Measurements from ENCODE around the gene GAGE12C. TPM values are rescaled to one million over a fixed set of nuclear protein-coding genes. Genes with fewer than 3 reads are reported as not detected.
"Not testable (repeated sequence)": the region's sequence is repeated elsewhere in the genome, so short reads cannot be mapped to it uniquely, and the experiment has no call there.

Gene GAGE12C
- total and polyA plus RNA-seq, 2 of the 4 experiments (the other 2 are of a cell fraction), result not detected

GRCh38 chrX:49570100-49570499 is 38.1 kb downstream of the GAGE12C start, which contains the start of gene GAGE12G:
Gene GAGE12G (plus strand): TSS chrX:49570400. CDS start chrX:49571555, 1,155 bp downstream.
- in situ Hi-C loops (cut with MboI; ENCODE audit: low sequenced_read_pairs); H2BK5ac ChIP-seq (ENCODE audit: low read depth, low read length, poor library complexity, severe bottlenecking); intact Hi-C loops (cut with micrococcal nuclease): not testable (repeated sequence)

DNA sequence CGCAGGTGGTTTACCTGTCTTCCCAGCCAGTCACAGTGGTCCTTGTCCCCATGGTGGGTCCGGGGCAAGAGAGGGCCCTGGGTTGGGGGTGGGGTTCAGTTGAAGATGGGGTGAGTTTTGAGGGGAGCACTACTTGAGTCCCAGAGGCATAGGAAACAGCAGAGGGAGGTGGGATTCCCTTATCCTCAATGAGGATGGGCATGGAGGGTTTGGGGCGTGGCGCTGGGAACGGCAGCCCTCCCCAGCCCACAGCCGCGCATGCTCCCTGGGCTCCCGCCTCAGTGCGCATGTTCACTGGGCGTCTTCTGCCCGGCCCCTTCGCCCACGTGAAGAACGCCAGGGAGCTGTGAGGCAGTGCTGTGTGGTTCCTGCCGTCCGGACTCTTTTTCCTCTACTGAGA is 47.7 kb downstream of the GAGE12C start, which contains the start of gene GAGE12H:
TSS of gene GAGE12H (plus strand) at position 301 of the 400 bp plus-strand sequence. CDS start 1,155 bp downstream, outside the sequence.
- H3K56ac ChIP-seq (ENCODE audit: extremely low read depth, insufficient read depth, low read length); BruUV-seq (replicated peaks): not testable (repeated sequence)

More at GRCh38 chrX:49570100-49570499, 38.1 kb downstream of the GAGE12C start, which contains the start of gene GAGE12G:
- H4K8ac ChIP-seq (ENCODE audit: low read depth in 2 of 2, low read length in 2 of 2); H3K4ac ChIP-seq (ENCODE audit: low read depth, low read length); H3K27me3 ChIP-seq (ENCODE audit: control insufficient read depth, insufficient read depth, low read length); ATAC-seq (ENCODE audit: low read depth); H4K91ac ChIP-seq (ENCODE audit: insufficient read depth, low read depth, low read length); H3K9ac ChIP-seq (ENCODE audit: low read depth, low read length); H3K56ac ChIP-seq (ENCODE audit: extremely low read depth, insufficient read depth, low read length); H2BK120ac ChIP-seq (ENCODE audit: low read depth, low read length); H3K4me2 ChIP-seq (ENCODE audit: low read depth, low read length); H3K9me1 ChIP-seq (ENCODE audit: insufficient read depth, low read length); H3K23ac ChIP-seq (ENCODE audit: low read depth, low read length); H2AFZ ChIP-seq (replicated peaks; ENCODE audit: low read length, poor library complexity); H3K79me1 ChIP-seq (ENCODE audit: low read depth in 1 of 2, low read length in 2 of 2); H3K27ac ChIP-seq (ENCODE audit: insufficient read depth, low read length); CTCF ChIA-PET; POLR2A ChIA-PET (ENCODE audit: unreplicated experiment); H3K14ac ChIP-seq (replicated peaks; ENCODE audit: low read depth, low read length); H3K18ac ChIP-seq (ENCODE audit: low read depth, low read length); H4K5ac ChIP-seq (ENCODE audit: low read depth, low read length); H3K9me3 ChIP-seq (ENCODE audit: control insufficient read depth, insufficient read depth, low read length); H4K20me1 ChIP-seq (ENCODE audit: insufficient read depth, low read length); H3K4me3 ChIP-seq (ENCODE audit: insufficient read depth, low read depth, low read length); dilution Hi-C loops (cut with HindIII; ENCODE audit: low sequenced_read_pairs, unreplicated experiment); H2BK20ac ChIP-seq (ENCODE audit: low read depth, low read length); BruUV-seq (replicated peaks); H2AK9ac ChIP-seq (replicated peaks; ENCODE audit: low read depth, low read length, poor library complexity); DNase-seq; H3K36me3 ChIP-seq (ENCODE audit: control insufficient read depth, insufficient read depth, low read length); H2BK15ac ChIP-seq (ENCODE audit: low read depth, low read length); H2AK5ac ChIP-seq (ENCODE audit: low read depth, low read length); H3K4me1 ChIP-seq (ENCODE audit: control insufficient read depth, insufficient read depth, low read length): not testable (repeated sequence)
- WGBS, 2 experiments (ENCODE audit: extremely low coverage in 2 of 2, insufficient read length in 1 of 2), result no CpG with 5 or more reads among the region's 16 CpGs

More for the DNA sequence above, 47.7 kb downstream of the GAGE12C start, which contains the start of gene GAGE12H:
- H2BK120ac ChIP-seq (ENCODE audit: low read depth, low read length); H3K4me1 ChIP-seq (ENCODE audit: control insufficient read depth, insufficient read depth, low read length); DNase-seq; CTCF ChIA-PET; H2AK9ac ChIP-seq (replicated peaks; ENCODE audit: low read depth, low read length, poor library complexity); H3K27me3 ChIP-seq (ENCODE audit: control insufficient read depth, insufficient read depth, low read length); H3K9ac ChIP-seq (ENCODE audit: low read depth, low read length); intact Hi-C loops (cut with micrococcal nuclease); H3K4me3 ChIP-seq (ENCODE audit: insufficient read depth, low read depth, low read length); H3K4me2 ChIP-seq (ENCODE audit: low read depth, low read length); H2BK5ac ChIP-seq (ENCODE audit: low read depth, low read length, poor library complexity, severe bottlenecking); H2BK20ac ChIP-seq (ENCODE audit: low read depth, low read length); H4K8ac ChIP-seq (ENCODE audit: low read depth in 2 of 2, low read length in 2 of 2); H4K91ac ChIP-seq (ENCODE audit: insufficient read depth, low read depth, low read length); H3K18ac ChIP-seq (ENCODE audit: low read depth, low read length); H3K14ac ChIP-seq (replicated peaks; ENCODE audit: low read depth, low read length); in situ Hi-C loops (cut with MboI; ENCODE audit: low sequenced_read_pairs); dilution Hi-C loops (cut with HindIII; ENCODE audit: low sequenced_read_pairs, unreplicated experiment); H3K4ac ChIP-seq (ENCODE audit: low read depth, low read length); H2AFZ ChIP-seq (replicated peaks; ENCODE audit: low read length, poor library complexity); H3K23ac ChIP-seq (ENCODE audit: low read depth, low read length); H4K20me1 ChIP-seq (ENCODE audit: insufficient read depth, low read length); H2AK5ac ChIP-seq (ENCODE audit: low read depth, low read length); H3K36me3 ChIP-seq (ENCODE audit: control insufficient read depth, insufficient read depth, low read length); H4K5ac ChIP-seq (ENCODE audit: low read depth, low read length); ATAC-seq (ENCODE audit: low read depth); H3K9me3 ChIP-seq (ENCODE audit: control insufficient read depth, insufficient read depth, low read length); H3K9me1 ChIP-seq (ENCODE audit: insufficient read depth, low read length); POLR2A ChIA-PET (ENCODE audit: unreplicated experiment); H3K27ac ChIP-seq (ENCODE audit: insufficient read depth, low read length); H3K79me1 ChIP-seq (ENCODE audit: low read depth in 1 of 2, low read length in 2 of 2); H2BK15ac ChIP-seq (ENCODE audit: low read depth, low read length): not testable (repeated sequence)
- no CpG with 5 or more reads among the region's 16 CpGs for WGBS, 2 experiments (ENCODE audit: extremely low coverage in 2 of 2, insufficient read length in 1 of 2)
